ENCODE measurements around the gene PTPRA.

Gene PTPRA

DNA sequence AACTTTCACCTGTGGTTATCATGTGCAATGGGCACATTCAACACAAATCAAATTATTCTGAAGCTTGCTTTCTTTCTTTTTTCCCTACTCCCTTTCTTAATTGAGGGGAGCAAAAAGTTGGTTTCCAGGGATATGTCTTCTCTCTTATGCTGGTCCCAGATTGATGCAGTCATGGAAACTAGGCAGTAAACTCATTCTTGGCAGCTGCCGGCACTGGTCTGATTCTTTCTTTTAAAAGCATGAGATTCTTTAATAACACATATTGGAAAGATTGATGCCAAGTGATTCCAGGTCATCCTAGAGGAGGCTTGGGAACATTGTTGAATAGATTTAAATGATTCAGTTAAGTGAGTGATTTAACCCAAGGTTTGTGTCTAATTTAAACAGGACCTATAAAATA is 29.0 kb downstream of the PTPRA start:
- no peak for DNase-seq (ENCODE audit: low spot score)

DNA sequence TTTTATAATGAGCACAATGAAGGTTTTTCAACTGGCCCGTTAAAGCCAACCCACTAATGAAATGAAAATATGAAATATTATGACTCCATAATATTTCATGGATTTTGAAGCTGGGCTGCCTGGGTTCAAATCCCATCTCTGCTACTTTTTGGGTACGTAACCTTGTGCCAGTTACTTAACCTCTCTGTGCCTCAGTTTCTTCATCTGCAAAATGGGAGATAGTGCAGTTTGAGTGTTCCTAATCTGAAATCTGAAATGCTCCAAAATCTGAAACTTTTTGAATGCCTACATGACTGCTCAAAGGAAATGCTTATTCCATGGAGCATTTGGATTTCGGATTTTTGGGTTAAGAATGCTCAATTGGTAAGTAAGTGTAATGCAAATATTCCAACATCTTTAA is 29.5 kb downstream of the PTPRA start:
- TF ChIP-seq, protein P1, sequence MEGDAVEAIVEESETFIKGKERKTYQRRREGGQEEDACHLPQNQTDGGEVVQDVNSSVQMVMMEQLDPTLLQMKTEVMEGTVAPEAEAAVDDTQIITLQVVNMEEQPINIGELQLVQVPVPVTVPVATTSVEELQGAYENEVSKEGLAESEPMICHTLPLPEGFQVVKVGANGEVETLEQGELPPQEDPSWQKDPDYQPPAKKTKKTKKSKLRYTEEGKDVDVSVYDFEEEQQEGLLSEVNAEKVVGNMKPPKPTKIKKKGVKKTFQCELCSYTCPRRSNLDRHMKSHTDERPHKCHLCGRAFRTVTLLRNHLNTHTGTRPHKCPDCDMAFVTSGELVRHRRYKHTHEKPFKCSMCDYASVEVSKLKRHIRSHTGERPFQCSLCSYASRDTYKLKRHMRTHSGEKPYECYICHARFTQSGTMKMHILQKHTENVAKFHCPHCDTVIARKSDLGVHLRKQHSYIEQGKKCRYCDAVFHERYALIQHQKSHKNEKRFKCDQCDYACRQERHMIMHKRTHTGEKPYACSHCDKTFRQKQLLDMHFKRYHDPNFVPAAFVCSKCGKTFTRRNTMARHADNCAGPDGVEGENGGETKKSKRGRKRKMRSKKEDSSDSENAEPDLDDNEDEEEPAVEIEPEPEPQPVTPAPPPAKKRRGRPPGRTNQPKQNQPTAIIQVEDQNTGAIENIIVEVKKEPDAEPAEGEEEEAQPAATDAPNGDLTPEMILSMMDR (IDR thresholded peaks at IDR 0.05; ENCODE audit: extremely low read depth, missing control alignments) = no peak
- no peak for DNase-seq (ENCODE audit: low spot score)

More for the DNA sequence above, 29.0 kb downstream of the PTPRA start:
- TF ChIP-seq, protein P1 (IDR thresholded peaks at IDR 0.05; ENCODE audit: extremely low read depth, missing control alignments) = no peak

DNA sequence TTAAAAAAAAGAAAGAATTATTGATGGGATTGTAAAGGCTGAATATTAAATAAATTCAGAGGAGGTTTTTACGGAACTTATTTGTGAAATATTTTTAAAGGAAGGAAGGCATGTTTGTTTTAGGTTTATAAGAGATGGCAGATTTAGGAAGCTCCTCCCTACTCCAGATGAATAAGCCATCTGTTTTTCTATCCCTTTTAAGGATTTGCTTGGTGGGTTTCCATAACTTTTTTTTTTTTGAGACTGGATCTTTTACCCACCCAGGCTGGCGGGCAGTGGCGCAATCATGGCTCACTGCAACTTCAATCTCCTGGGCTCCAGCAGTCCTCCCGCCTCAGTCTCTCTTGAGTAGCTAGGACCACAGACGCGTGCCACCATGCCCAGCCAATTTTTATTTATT is 30.4 kb downstream of the PTPRA start:
- TF ChIP-seq, protein P1 (IDR thresholded peaks at IDR 0.05; ENCODE audit: extremely low read depth, missing control alignments) = no peak

DNA sequence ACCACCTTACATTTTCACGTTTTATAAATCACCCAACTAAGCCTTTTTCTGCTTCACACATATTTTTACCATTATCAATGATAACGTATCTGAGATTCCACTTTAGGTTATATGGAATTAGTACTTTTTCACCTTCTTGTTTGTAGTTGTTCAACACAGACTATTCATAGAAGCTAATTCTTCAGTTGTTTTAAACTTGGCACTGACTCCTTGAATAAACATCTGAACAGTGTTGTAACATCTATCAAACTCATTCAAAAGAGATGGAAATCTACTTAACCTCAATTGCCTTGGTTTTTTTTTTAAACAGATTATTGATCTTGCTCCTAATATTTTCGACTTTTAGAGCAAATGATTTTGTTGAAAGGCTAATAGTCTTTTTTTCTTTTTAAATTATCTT is 34.2 kb downstream of the PTPRA start:
- TF ChIP-seq, protein P1 (IDR thresholded peaks at IDR 0.05; ENCODE audit: extremely low read depth, missing control alignments) = no peak
- no peak for DNase-seq (ENCODE audit: low spot score)

More for the DNA sequence above, 30.4 kb downstream of the PTPRA start:
- no peak for DNase-seq (ENCODE audit: low spot score)

DNA sequence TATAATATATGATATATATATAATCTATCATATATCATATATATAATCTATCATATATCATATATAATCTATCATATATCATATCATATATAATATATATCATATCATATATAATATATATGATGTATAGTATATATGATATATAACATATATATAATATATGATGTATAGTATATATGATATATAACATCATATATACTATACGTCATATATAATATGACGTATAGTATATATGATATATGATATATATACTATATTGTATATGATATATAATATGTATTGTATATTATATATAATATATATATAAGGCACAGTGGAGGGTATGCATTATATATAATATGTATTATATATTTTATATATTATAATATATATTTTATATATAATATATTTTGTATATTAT is 36.7 kb downstream of the PTPRA start:
- TF ChIP-seq, protein P1 (IDR thresholded peaks at IDR 0.05; ENCODE audit: extremely low read depth, missing control alignments) = no peak

DNA sequence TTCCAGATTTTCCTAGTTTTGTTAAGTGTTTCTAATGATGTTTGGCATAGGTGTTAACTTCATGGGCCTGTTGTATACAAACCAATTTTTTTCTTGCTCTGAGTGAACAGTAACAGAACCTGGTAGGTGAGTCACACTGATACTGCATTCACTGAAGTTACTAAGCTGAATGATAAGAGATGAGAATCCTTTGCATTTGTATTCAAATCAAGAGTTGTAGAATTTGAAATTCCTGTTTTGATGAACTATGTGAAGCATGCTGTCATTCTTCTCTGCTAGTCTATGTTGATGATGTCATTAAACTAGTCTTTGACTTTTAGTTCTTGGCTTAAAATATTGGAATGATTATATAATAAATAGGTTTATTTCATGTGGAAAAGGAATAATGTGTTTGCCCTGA is 37.9 kb downstream of the PTPRA start:
- DNase-seq (ENCODE audit: low spot score) = no peak
- TF ChIP-seq, protein P1 (IDR thresholded peaks at IDR 0.05; ENCODE audit: extremely low read depth, missing control alignments) = no peak

More for the DNA sequence above, 36.7 kb downstream of the PTPRA start:
- no peak for DNase-seq (ENCODE audit: low spot score)

DNA sequence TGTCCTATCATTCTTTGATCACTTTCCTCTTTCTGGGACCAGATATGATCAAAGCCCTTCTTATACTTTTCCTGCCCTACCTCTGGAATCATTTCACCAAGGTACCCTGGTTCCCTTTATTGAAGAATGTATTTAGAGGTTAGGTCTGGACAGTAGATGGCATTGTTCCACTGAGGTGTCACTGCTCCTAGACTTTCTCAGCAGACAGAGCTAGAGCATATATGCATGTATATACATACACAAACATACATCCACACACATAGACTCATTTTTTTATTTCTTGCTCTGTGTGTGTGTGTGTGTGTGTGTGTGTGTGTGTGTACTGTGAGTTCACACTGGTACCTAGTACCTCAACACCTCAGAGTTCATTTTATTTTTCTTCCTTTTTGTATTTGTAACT is 40.9 kb downstream of the PTPRA start:
- peak; percentile 14 for DNase-seq (ENCODE audit: low spot score)
- TF ChIP-seq, protein P1 (IDR thresholded peaks at IDR 0.05; ENCODE audit: extremely low read depth, missing control alignments) = no peak
